ENCODE data around the gene LMBR1. TPM values are rescaled to one million over a fixed set of nuclear protein-coding genes. Genes with fewer than 3 reads are reported as not detected.

LMBR1 gene
- total and polyA plus RNA-seq, 2 of the 13 experiments (the other 11 are each of a cell fraction or from before 2014, with no cell fraction given), result 20.9 to 39.6 TPM

- Histone ChIP-seq H3K9me3 (ENCODE audit: low read length) (no peaks in the 10 kb centered on the region), H3K27me3 (ENCODE audit: control insufficient read depth in 1 of 2, insufficient read depth in 2 of 2, low read length in 2 of 2) (no peaks in the 10 kb centered on the region; a peak in 1 of 5 replicates), H3K9ac (ENCODE audit: insufficient read depth, low read depth, low read length) (no peak overlapping the region), H3K36me3 (replicated peaks in 1 of 2; ENCODE audit: control insufficient read depth in 1 of 2, insufficient read depth in 2 of 2, low read length in 2 of 2) (no peaks in the 10 kb centered on the region), H3K4me1 (ENCODE audit: insufficient read depth, low read length) (peaks cover 24% of the 10 kb centered on the region), H4K20me1 (ENCODE audit: insufficient read depth, low read length) (peaks cover 6% of the 10 kb centered on the region; the same call in 1 of the 2 replicates), H2AFZ (ENCODE audit: low read length) (no peak overlapping the region), H3K27ac (ENCODE audit: extremely low read length, insufficient read depth, low read length) (no peak overlapping the region), H3K79me2 (ENCODE audit: insufficient read depth, low read length) (peaks cover 17% of the 10 kb centered on the region), H3K4me3 (replicated peaks in 1 of 3; ENCODE audit: insufficient read depth in 1 of 3, low read depth in 2 of 3, low read length in 3 of 3) (no peak overlapping the region), H3K4me2 (ENCODE audit: low read depth, low read length) (no peak overlapping the region)
- FAIRE-seq (no peak), ATAC-seq (no peak), DNase-seq (ENCODE audit: low spot score) (no peak)
- intact Hi-C loops (cut with micrococcal nuclease; ENCODE audit: unreplicated experiment), result no loop called here
- CTCF ChIA-PET (ENCODE audit: low intra/inter-chr PET ratio, low total read pairs), result no interaction called here
- in situ Hi-C loops (cut with HindIII; ENCODE audit: extremely low pct_ligation_motif_present, low pct_unique_long_range_greater_than_20kb), result no loop called here
- WGBS (ENCODE audit: low lambda C conversion rate), result 92% methylated on average over 6 of the region's 6 CpGs
- TF ChIP-seq PHF8 (CRISPR knock-in tag; IDR thresholded peaks at IDR 0.05), result no peak
- no peak for TF ChIP-seq ELK4 (CRISPR knock-in tag; IDR thresholded peaks at IDR 0.05; ENCODE audit: borderline replicate concordance)
- TF ChIP-seq ZBTB43 (CRISPR knock-in tag; conservative IDR thresholded peaks at IDR 0.05), result no peak
- POLR2A ChIA-PET, result no interaction called here
- no TSS peak for BruUV-seq (replicated peaks)
Measured at GRCh38 chr7:156895024-156895780, 2.2 kb upstream of the LMBR1 start.

Data from HepG2 (cell line).